HPDE6-E6E7 (cell line): Measurements from ENCODE around the gene TMBIM1.

Source experiments
- DNase-seq: peaks from one replicate; pipeline ENCODE4 v3.0.0; 2011; ENCODE audit warnings: missing footprints; ENCODE audit errors: extremely low spot score

Gene TMBIM1

DNA sequence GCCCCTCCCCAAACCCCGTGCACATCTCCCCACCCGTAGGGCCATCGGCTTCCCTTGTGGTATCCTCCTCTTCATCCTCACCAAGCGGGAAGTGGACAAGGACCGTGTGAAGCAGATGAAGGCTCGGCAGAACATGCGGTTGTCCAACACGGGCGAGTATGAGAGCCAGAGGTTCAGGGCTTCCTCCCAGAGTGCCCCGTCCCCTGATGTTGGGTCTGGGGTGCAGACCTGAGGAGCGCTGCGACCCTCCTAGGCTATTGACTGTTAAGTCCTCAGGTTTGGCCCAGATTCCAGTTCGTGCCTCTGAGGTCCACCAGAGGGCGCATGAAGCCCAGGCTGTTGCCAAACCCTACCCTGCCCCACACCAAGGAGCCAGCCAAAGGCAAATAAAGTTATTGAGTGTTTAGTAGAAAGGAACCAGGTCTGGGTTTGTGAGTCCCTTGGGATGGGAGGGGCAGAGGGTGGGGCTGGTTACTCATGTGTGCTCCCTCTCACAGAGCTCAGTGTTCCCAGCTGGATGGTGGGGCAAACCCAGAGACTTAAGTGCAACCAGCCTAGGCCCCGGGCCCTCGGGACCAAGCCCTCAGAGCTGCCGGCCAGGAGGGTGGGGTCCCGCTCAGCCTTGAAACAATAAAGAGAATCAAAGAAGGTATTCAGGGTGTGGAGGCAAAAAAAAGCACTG lies 19.6 kb downstream of the TMBIM1 start:
- DNase-seq: peak; percentile 87

- no peak for DNase-seq
These were observed 20.3 kb downstream of the TMBIM1 start for GRCh38 chr2:218271865-218272530.

- no peak for DNase-seq
These were observed 20.9 kb downstream of the TMBIM1 start for GRCh38 chr2:218271487-218271797.

GRCh38 chr2:218270721-218271486 lies 21.4 kb downstream of the TMBIM1 start:
- no peak for DNase-seq

GRCh38 chr2:218269900-218270720 lies 22.2 kb downstream of the TMBIM1 start, which contains the start of the genes AAMP and PNKD:
AAMP (minus strand) TSS chr2:218270137; CDS start chr2:218270086, 51 bp downstream.
PNKD (plus strand) TSS chr2:218270519; CDS start chr2:218270536, 17 bp downstream.
- peak; percentile 98 for DNase-seq

GRCh38 chr2:218267259-218267658 lies 25.0 kb downstream of the TMBIM1 start:
- DNase-seq: no peak

- DNase-seq: no peak
These were observed 25.9 kb downstream of the TMBIM1 start for GRCh38 chr2:218266316-218266979.

GRCh38 chr2:218265626-218266025 lies 26.7 kb downstream of the TMBIM1 start:
- DNase-seq: no peak

DNA sequence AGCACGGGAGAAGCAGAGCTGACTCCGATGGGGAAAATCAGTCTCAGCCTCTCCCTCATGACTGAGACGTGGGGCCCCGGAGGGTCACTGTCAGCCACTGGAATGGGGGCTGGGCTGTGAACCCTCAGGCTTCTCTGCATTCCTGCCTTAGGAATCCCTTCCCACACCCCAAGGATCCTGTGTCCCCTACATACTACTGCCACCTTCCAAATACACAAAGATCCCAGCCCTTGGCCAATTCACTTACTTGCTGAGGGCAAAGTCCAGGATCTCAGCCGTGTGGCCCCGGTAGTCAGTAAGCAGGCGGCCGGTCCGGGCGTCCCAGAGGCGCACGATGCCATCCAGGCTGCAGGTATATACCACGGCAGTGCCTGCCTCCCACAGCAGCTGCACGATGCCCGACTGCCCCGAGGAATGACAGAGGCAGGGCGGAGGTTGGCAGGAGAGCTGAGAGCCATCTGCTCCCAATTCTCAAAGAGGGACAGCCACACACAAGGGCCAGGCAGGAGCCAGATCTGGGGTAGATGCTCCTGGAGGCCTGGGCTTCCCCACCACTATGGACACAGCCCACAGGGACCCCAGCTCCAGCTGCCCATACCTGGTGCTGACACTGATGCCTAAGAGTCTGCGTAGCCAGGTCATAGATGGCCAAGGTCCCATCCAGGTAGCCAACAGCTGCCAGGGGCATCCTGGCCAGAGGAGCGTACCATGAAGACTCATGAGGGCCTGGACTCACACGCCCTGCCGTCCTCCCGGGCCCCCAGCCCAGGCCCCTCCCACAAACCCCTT lies 27.3 kb downstream of the TMBIM1 start:
- no peak for DNase-seq

- DNase-seq: no peak
These were observed 28.3 kb downstream of the TMBIM1 start for GRCh38 chr2:218263817-218264641.

- DNase-seq: no peak
These were observed 29.4 kb downstream of the TMBIM1 start for GRCh38 chr2:218262631-218263586.

GRCh38 chr2:218262237-218262600 lies 30.1 kb downstream of the TMBIM1 start:
- DNase-seq: no peak

- no peak for DNase-seq
These were observed 30.7 kb downstream of the TMBIM1 start for GRCh38 chr2:218261423-218262236.

- DNase-seq: no peak
These were observed 31.4 kb downstream of the TMBIM1 start, which contains the start of gene GPBAR1 for GRCh38 chr2:218260742-218261422. GPBAR1 (plus strand) TSS chr2:218261015; CDS start chr2:218262725, 1,710 bp downstream.

- no peak for DNase-seq
These were observed 32.1 kb downstream of the TMBIM1 start for GRCh38 chr2:218260166-218260565.

DNA sequence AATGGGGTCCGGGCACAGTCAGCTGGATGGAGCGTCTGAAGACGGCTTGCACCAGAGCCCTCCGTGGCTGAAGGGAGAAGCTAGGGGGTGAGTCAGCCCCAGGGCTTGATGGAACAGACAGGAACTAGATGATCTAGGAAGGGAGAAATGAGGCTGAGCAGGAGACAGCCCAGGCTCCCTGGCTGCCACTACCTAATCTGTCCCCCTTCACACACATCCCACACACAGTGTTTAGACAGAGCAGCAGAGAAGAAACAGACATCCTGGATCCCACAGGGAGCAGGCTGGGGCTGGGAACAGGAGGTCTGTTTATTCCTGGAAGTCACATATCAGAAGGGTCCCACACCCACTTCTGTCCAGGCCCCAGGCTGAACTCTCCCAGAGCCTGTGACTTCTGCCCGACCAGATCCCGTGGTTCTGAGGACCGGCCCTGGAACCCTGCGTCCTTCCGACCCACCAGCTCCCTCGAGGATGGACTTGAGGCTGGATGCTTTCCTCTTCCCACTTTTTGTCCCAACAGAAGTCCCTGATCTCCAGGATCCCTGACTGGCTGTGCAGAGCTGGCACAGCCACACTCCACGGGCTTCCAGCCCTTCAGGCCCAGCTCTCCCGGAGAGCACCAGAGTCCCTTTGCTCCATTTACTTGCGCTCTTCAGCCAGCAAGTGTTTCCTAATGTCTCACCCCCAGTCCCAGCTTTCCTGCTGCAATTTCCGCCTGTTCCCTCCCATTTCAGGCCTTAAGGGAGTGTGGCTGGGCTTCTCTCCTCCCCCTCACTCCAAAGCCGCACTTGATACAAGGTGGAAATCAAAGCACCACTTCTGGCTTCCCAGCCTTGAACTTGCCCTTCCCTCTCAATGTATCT lies 33.0 kb downstream of the TMBIM1 start:
- no peak for DNase-seq
